Measurements from ENCODE around the gene CD82. TPM values are rescaled to one million over a fixed set of nuclear protein-coding genes. Genes with fewer than 3 reads are reported as not detected.

CD82 gene
- total RNA-seq, 1 donor from 2014 or later: 228 TPM

DNA sequence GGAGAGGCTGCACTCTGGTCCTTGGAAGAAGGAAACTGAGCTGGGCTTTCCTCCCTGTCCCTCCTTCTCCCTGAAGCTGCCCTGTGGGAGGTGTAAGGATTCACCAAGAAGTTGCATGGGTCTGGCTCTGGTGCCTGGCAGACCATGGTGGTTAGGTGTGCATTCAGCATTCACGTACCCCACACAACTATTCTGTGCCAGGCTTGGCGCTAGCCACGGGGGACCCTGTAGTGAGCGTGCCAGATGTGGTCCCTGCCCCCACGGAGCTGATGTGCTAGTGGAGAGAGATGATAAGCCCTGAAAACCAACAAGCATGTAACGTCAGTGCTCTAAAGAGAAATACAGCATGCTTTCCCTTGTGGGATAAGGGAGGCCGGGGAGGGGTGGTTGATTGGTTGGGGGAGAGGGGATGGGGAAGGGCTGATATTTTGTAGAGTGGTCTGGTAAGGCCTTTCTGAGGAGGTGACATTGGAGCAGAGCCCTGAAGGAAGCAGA lies 48.9 kb downstream of the CD82 start:
- intact Hi-C loops (cut with micrococcal nuclease): loop anchor here (10.0 kb wide), 1 partner anchor 500 kb away; no protein-coding TSS in a partner anchor

DNA sequence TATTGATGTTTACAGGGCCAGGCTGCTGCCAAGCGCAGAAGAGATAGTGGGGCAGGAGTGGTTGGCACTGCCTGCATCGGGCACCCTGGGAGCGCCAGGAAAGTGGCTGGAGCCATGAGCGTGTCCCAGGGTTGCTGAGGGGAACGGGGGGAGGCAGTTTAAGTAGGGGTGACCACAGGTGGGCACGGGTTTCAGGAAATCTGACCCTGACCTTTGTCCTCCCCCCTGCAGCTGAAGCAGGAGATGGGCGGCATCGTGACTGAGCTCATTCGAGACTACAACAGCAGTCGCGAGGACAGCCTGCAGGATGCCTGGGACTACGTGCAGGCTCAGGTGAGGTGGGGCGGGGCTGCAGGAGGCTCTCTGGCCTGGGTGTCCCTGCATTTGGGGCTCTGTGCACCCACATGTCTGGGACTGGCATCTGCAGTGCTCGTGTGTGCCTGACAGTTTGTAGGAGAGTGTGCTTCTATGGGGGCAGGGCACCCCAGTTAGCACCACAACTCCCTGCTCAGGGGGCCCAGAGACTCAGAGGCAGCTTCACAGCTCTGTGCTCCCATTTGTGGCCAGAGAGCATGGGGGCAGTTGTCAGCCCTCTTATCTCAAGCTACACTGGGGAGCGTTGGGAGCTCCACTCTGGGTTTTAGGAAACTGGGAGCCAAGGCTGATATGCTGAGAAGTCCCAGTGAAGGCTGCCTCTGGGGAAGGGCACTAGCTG lies 49.7 kb downstream of the CD82 start:
- intact Hi-C loops (cut with micrococcal nuclease): loop anchor here (10.0 kb wide), 1 partner anchor 500 kb away; no protein-coding TSS in a partner anchor

DNA sequence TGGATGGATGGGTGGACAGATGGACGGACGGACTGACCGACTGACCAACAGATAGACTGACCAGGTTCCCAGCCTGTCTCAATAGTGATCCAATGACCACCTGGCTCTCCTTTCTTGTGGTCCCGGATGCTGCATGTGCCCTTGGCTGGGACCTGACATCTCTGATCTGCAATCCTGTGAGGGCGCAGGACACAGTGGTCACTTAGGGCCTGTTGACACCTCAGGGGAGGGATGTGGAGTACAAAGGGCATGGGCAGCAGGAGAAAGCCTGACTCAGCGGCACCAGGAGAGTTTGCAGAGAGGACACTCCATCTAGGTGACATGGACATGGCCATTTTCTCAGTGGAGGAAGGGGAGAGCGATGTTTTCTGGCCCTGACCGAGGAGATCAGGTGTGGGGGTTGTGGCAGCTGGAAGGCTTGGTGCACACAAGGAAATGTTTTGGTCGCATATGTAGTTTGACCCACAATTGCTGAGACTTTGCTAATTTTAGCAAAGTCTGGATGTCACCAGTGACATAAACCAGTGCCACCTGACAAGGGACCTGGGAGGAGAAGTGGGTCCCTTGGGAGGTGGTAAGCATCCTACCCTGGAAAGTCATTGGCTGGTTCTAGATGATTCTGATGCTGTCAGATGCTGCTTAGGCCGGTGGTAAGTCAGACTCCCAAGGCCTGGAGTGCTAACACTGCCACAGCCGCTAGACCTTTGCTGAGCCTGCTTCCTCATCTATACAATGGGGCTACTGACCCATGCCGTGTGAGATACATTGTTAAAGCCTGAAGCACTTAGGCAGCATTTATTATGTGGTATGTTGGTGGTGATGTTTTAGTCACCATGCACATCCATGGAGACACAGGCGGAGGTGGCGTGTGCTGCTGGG lies 50.7 kb downstream of the CD82 start:
- intact Hi-C loops (cut with micrococcal nuclease): loop anchor here (2.0 to 10.0 kb wide), 2 partner anchors 51 to 501 kb away; partner anchors contain the start of gene CD82

DNA sequence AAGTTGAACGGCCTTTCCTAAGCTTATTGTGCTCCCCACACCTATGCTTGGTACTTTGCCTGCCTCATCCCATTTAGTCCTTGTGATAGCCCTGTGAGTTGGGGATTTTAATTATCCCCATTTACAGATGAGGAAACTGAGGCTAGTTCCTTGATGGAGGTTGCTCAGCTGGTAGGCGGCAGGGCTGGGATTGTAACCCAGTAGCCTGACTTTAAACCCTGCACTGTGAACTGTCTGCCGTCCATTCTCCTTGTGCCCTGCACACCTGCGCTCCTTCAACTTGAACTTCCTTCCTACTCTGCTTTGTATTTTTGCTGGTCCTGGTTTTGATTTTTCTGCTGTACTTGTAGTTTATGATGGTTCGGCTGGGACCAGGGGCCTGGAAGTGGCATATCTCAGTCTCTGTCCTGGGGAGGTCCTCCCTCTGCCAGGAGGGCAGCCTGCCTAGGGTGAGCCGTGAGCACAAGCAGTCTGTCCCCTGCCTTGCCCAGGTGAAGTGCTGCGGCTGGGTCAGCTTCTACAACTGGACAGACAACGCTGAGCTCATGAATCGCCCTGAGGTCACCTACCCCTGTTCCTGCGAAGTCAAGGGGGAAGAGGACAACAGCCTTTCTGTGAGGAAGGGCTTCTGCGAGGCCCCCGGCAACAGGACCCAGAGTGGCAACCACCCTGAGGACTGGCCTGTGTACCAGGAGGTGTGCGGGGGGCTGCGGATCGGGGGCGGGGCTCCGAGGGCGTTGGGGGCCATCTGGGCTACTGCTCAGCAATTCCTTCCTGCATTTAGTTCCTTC lies 52.4 kb downstream of the CD82 start:
- intact Hi-C loops (cut with micrococcal nuclease): loop anchor here (1.0 to 10.0 kb wide), 3 partner anchors 53 to 503 kb away; partner anchors contain the start of gene CD82

DNA sequence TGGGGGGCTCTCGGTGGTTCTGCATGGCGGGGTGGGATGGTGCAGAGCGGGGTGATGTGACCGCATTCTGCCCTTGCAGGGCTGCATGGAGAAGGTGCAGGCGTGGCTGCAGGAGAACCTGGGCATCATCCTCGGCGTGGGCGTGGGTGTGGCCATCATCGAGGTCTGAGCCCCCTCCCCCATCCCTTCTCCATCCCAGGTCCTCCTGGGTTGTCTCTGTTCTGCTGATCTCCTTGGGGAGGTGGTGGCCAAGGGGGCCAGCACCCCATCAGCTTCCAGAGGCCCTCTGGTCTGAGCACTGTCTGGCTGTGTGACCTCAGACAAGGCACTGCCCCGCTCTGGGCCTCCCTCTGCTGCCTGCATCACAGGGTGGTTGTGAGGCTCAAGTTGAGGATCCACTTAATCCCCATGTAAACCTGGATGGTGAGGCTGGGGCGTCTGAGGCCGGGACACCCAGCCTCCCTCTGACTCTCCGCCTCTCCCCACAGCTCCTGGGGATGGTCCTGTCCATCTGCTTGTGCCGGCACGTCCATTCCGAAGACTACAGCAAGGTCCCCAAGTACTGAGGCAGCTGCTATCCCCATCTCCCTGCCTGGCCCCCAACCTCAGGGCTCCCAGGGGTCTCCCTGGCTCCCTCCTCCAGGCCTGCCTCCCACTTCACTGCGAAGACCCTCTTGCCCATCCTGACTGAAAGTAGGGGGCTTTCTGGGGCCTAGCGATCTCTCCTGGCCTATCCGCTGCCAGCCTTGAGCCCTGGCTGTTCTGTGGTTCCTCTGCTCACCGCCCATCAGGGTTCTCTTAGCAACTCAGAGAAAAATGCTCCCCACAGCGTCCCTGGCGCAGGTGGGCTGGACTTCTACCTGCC lies 53.3 kb downstream of the CD82 start:
- intact Hi-C loops (cut with micrococcal nuclease): loop anchor here (10.0 kb wide), 1 partner anchor 504 kb away; no protein-coding TSS in a partner anchor

DNA sequence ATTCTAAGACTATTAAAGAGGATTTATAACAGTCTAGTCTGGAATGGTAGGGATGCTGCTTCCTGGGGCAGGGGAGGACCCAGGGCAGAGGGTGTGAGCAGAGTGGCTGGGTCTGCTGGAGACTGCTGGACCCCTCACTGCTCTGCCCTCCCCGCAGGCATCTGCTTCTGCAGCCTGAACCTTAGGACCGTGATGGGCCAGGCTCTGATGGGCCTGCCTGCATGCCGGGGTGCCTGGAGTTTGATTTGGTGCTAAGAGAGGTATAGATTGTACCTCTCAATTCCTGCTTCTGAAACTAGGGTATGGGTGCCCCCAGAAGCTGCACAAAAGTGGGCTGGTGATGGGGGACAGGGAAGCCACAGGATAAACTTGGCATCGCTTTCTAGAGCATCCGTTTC lies 54.9 kb downstream of the CD82 start:
- intact Hi-C loops (cut with micrococcal nuclease): loop anchor here (10.0 kb wide), 1 partner anchor 154 kb away; no protein-coding TSS in a partner anchor

DNA sequence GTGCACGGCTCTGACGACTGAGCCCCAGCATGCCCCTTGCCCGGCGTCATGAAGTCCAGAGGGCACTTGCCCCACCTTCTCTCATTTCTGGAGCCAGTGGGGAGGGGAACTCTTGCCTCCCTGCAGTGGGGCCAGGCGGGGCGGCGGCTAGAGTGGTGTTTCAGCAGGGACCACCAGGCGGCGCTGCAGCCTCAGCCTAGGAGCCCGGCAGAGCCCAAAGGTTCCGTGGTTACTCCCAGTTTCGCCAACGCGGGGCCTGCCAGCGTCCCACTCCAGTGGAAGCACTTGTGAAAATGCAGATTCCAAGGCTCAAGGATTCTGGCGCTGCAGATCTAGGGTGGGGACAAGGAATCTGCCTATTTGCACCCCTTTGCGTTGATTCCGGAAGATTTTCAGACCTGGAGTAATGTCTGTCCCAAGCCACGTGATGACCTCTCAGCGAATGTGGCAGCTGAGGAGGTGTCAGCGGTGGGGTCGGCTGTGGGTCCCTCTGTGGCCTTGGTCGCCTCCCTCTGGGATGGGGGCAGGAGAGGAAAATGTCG lies 55.7 kb downstream of the CD82 start:
- intact Hi-C loops (cut with micrococcal nuclease): loop anchor here (1.0 to 10.0 kb wide), 3 partner anchors 154 to 290 kb away; no protein-coding TSS in a partner anchor

DNA sequence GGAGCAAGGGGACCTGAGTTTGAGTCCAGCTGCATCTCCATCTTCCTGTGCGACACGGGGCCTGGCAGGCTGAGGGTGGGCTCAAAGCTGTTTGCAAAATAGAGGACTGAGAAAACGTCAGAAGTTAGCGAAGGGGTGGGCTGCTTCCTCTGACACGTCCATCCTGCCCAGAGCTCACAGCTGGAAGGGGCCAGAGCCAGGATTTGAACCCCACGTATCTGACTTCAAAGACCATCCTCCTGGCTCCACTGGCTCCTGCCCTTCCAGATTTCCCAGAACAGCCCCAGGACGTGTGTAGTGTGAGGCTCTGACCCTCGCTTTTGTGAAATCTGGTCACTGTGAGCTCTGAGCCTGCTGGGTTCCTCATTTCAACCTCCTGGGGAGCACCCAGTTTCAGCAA lies 56.3 kb downstream of the CD82 start:
- intact Hi-C loops (cut with micrococcal nuclease): loop anchor here (1.0 to 10.0 kb wide), 3 partner anchors 153 to 290 kb away; no protein-coding TSS in a partner anchor

DNA sequence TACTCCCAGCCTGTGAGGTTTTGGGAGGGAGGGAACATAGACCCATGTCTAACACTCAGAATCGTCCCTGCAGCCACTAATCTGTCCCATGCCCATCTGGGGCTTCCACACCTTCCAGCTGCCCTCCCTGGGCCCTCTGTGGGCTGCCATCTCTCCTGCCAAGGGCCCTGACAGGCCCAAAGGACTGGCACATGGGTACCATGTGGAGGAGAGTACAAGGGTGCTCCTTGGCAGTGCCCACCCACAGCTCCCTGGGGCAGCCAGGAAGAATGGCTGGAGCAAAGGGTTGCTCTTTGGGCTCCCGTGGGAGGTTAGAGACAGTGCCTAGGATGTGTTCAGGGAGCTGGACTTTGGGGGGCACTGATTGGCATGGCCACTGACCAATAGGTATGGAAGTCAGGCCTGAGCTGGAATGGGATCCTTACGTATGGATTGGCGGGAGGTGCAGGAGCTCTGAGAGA lies 56.8 kb downstream of the CD82 start:
- intact Hi-C loops (cut with micrococcal nuclease): loop anchor here (10.0 kb wide), 1 partner anchor 153 kb away; no protein-coding TSS in a partner anchor

DNA sequence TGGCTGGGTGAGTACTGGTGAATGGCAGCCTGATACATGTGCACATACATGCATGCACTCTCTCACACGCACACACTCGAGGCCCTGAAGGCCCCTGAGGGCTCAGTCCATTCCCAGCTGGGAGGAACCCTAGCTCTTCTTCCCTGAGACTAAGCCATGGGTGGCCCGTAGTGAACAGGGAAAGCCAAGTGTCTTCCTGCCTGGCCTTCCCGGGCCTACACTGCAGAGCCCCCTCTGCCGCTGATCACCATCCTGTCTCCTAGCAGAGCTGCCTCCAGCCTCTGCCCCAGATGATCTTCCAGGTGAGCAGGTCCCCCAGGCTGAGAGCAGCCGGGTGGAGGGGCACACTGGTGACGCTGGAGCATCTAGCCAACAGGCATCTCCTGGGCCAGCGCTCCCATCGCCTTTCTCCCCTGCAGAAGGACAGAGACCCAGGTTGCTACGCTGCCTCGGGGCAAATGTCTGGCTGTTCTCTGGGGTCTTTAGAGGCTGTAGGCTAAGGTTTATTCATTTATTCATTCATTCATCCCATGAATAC lies 57.3 kb downstream of the CD82 start:
- intact Hi-C loops (cut with micrococcal nuclease): loop anchor here (10.0 kb wide), 1 partner anchor 152 kb away; no protein-coding TSS in a partner anchor

DNA sequence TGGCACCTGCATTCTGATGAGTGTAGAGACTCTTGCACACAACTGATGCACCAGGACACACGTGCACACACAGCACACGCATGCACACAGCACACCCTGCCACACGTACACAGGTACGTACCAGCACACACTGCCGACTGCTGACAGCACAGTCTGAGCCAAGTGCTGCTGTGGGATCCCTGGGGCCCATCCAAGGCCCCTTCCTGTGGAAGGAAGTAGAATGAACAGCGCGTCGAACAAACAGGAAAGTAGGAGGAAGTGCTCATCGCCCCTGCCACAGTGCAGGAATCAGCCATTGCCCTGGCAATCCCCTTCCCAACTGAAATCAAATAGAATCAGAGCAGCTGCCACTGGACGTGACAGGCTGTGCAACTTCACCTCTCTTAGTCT lies 57.9 kb downstream of the CD82 start:
- intact Hi-C loops (cut with micrococcal nuclease): loop anchor here (10.0 kb wide), 1 partner anchor 151 kb away; no protein-coding TSS in a partner anchor

DNA sequence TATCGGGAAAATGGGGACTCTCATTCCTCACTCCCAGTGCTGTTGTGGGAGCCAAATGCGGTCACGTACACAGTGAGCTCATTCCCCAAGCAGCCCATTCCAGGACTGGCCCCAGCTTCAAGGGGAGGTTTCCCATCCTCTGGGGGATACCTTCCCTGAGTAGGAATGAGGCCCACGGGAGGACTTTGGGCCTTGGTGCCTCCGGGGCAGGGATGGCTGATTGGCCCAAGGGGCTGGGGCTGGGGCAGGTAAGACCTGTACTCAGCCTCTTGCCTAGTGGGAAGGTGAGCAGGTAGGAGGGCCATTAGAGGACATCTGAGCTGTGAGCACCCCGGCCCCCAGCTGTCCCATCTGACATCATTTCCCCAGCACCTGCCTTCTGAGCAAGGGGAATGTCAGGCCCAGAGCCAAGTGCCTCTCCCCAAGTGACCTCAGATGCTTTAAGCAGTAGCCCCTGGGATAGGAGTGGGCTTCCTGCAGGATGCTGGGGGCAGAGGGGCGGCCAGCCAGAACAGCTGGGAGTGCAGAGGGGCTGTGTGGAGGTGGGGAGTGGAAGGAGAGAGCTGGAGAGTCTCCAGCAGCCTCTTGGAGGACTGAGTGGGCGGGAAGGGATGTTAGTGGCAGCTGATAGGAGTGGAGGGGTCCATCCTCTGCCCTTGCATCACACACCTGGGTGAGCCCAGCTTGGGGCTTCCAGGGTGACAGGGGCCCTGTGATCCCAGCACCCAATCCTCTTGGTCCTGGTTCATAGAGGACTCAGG lies 58.4 kb downstream of the CD82 start:
- intact Hi-C loops (cut with micrococcal nuclease): loop anchor here (10.0 kb wide), 1 partner anchor 151 kb away; no protein-coding TSS in a partner anchor

DNA sequence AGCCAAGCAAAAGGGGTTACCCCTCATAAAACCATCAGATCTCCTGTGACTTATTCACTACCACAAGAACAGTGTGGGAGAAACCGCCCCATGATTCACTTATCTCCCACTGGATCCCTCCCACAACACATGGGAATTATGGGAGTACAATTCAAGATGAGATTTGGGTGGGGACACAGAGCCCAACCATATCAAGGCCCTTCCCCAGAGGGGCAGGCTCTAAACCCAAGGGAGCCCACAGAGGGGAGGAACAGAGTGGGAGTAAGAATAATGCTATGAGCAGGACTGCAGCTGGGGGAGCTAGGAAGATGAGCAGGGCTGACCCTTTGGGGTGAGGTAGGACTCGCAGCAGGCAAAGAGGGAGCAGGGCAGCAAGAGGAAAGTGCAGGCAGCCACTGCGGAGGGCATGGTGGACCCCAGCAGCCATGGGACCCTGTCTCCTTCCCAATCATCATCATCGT lies 59.3 kb downstream of the CD82 start:
- intact Hi-C loops (cut with micrococcal nuclease): loop anchor here (10.0 kb wide), 1 partner anchor 150 kb away; no protein-coding TSS in a partner anchor

DNA sequence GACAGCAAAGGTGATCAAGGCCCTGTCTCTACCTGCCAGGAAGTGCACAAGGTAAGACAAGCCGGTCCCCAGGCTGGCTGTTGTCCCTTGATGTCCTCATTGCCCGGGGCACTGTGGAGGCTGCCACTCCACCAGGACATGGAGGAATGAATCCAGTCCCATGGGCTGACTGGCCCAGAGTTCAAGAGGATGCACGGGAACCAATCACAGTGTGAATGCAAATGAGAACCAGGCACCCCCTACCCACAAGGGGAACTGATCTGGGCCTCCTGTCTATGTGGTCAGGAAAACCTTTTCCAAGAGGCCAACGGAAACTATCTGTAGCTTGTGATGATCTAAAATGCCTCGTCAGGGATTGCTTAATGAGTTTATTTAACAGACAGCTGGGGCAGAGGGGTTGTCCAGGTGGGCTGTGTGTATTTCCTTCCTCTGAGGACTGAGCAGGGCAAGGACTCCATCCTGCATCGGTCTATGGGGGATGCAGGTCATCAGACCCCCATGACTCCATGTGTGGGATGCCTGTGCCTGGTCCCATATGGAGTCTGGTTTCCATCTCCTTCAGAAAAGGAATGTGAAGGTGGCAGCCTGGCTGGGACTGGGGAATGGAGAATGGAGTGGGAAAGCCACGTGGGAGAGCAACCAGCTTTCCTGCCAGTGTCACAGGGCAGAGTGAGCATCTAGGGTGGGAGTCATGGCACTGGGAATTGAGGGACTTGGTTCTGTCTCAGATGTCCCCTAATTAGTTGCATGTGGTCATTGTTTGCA lies 60.5 kb downstream of the CD82 start:
- intact Hi-C loops (cut with micrococcal nuclease): loop anchor here (10.0 kb wide), 1 partner anchor 149 kb away; no protein-coding TSS in a partner anchor

DNA sequence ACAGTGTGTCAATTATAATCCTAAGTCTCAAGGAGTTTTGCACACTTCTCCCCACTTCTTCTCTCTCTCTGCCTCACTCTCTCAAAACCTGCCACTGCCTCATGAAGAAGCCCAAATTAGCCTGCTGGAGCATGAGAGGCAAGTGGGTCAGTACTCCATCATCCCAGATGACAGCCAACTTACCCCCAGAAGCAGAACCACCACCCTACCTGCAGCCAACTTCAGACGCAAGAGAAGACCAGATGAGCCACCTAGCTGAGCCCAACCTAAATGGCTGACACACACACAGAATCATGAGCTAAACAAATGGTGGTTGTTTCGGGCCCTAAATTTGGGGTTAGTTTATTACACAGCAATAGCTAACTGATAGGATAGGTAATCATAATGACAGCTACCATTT lies 61.2 kb downstream of the CD82 start:
- intact Hi-C loops (cut with micrococcal nuclease): loop anchor here (10.0 kb wide), 1 partner anchor 148 kb away; no protein-coding TSS in a partner anchor

DNA sequence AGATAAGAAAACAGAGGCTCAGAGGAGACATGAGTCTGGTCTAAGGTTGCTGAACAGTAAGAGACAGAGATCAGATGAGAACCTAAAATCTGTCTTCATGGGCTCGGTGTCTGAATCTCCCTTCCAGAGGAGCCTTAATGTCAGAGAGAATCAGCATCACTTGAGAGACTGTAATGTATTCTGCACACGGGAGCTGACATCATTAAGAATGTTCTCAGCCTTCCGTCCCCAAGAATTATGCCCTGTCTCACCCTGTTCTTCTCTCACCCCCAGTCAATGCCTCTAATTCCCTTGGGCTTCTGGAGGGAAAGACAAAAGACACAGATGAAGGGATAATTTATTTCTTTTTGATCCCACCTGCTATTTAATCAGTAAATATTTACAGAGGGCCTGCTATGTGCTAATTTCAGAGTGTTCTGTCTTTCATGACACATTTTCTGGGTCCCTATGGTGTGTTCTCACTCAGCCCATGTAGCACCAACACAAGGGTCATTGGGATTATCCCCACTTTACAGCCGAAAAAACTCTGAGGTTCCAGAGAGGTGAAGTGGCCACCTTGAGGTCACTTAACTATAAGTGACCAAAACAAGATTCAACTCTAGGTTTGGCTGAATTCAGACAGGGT lies 61.8 kb downstream of the CD82 start:
- intact Hi-C loops (cut with micrococcal nuclease): loop anchor here (10.0 kb wide), 1 partner anchor 148 kb away; no protein-coding TSS in a partner anchor
